ENCODE measurements around the gene TAOK3. TPM values are rescaled to one million over a fixed set of nuclear protein-coding genes. Genes with fewer than 3 reads are reported as not detected.
"Not testable (repeated sequence)": the region's sequence is repeated elsewhere in the genome, so short reads cannot be mapped to it uniquely, and the experiment has no call there.

TAOK3 gene
- total RNA-seq, 4 donors from 2014 or later, result 34.6 to 44.9 (median 39.6) TPM

- no peaks in the 10 kb centered on the region for H3K9me3 ChIP-seq
- H3K27ac ChIP-seq (replicated peaks in 1 of 4), result peak overlapping the region in 1 of 4 donors; percentile 74
- intact Hi-C loops (cut with DNase I), result no loop called here
- WGBS, result 97% methylated on average over 1 of the region's 1 CpG
- H3K4me3 ChIP-seq, result no peak overlapping the region
- H3K27me3 ChIP-seq, result no peaks in the 10 kb centered on the region
- H3K36me3 ChIP-seq, result no peaks in the 10 kb centered on the region
- DNase-seq (ENCODE audit: extremely low spot score), result no peak
- no peak for TF ChIP-seq CTCF (IDR thresholded peaks at IDR 0.05)
- TF ChIP-seq EP300 (IDR thresholded peaks at IDR 0.05), result no peak
- no peak for TF ChIP-seq POLR2AphosphoS5 (IDR thresholded peaks at IDR 0.05)
- no peak for TF ChIP-seq POLR2A (IDR thresholded peaks at IDR 0.05; ENCODE audit: low read depth)
- H3K4me1 ChIP-seq, result peaks cover 11 to 23% (median 20%) of the 10 kb centered on the region in 4 donors
Observed at GRCh38 chr12:118355843-118356242, 16.9 kb downstream of the TAOK3 start.

GRCh38 chr12:118354903-118355302, 17.8 kb downstream of the TAOK3 start:
- Histone ChIP-seq H3K27me3 (no peaks in the 10 kb centered on the region), H3K4me1 (peaks cover 11 to 23% (median 20%) of the 10 kb centered on the region in 4 donors), H3K36me3 (no peaks in the 10 kb centered on the region), H3K4me3 (no peak overlapping the region), H3K9me3 (no peaks in the 10 kb centered on the region), H3K27ac (replicated peaks in 1 of 4) (no peak overlapping the region)
- WGBS, result 88% methylated on average over 1 of the region's 1 CpG
- DNase-seq (ENCODE audit: extremely low spot score), result no peak
- intact Hi-C loops (cut with DNase I), result no loop called here
- no peak for TF ChIP-seq CTCF (IDR thresholded peaks at IDR 0.05)
- no peak for TF ChIP-seq POLR2AphosphoS5 (IDR thresholded peaks at IDR 0.05)
- TF ChIP-seq EP300 (IDR thresholded peaks at IDR 0.05), result no peak
- TF ChIP-seq POLR2A (IDR thresholded peaks at IDR 0.05; ENCODE audit: low read depth), result no peak

DNA sequence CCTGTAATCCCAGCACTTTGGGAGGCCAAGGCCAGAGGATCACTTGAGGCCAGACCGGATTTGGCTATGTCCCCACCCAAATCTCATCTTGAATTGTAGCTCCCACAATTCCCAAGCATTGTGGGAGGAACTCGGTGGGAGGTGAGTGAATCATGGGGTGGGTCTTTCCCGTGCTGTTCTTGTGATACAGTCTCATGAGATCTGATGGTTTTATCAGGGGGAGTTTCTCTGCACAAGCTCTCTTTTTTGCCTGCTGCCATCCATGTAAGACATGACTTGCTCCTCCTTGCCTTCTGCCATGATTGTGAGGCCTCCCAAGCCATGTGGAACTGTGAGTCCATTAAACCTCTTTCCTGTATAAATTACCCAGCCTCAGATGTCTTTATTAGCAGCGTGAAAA, 18.2 kb downstream of the TAOK3 start:
- H3K4me1 ChIP-seq, result peaks cover 11 to 23% (median 20%) of the 10 kb centered on the region in 4 donors
- H3K27ac ChIP-seq (replicated peaks in 1 of 4); H3K27me3 ChIP-seq; intact Hi-C loops (cut with DNase I); H3K9me3 ChIP-seq; H3K36me3 ChIP-seq; H3K4me3 ChIP-seq; DNase-seq (ENCODE audit: extremely low spot score): not testable (repeated sequence)
- WGBS, result 100% methylated on average over 3 of the region's 4 CpGs

DNA sequence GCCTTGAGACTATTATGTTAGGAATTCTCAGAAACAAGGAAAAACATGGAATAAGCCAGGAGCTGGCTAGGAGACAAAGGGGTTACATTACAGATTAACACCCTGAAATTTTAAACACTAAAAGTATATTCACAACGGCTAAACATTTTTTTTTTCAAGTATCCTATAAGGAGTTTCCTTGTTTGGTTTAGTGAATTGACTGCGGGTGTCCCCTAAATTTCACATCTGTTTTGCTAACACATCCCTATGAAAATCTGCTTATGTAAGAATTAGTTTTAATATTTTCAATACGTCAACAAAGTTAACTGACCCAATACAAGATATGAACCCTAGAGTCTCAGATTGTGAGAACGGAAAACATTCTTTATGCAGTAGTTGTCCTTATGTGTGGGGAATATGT, 19.0 kb downstream of the TAOK3 start:
- Histone ChIP-seq H3K4me3 (no peak overlapping the region), H3K27me3 (no peaks in the 10 kb centered on the region), H3K27ac (replicated peaks in 1 of 4) (no peak overlapping the region), H3K4me1 (peaks cover 11 to 23% (median 20%) of the 10 kb centered on the region in 4 donors), H3K9me3 (no peaks in the 10 kb centered on the region), H3K36me3 (no peaks in the 10 kb centered on the region)
- intact Hi-C loops (cut with DNase I), result no loop called here
- 89% methylated on average over 4 of the region's 4 CpGs for WGBS
- TF ChIP-seq EP300 (IDR thresholded peaks at IDR 0.05), result no peak
- no peak for TF ChIP-seq POLR2A (IDR thresholded peaks at IDR 0.05; ENCODE audit: low read depth)
- TF ChIP-seq POLR2AphosphoS5 (IDR thresholded peaks at IDR 0.05), result no peak
- TF ChIP-seq CTCF (IDR thresholded peaks at IDR 0.05), result no peak
- no peak for DNase-seq (ENCODE audit: extremely low spot score)

- intact Hi-C loops (cut with DNase I), result no loop called here
- Histone ChIP-seq H3K4me3 (no peak overlapping the region), H3K27me3 (no peaks in the 10 kb centered on the region), H3K4me1 (peaks cover 3 to 7% (median 4%) of the 10 kb centered on the region in 4 donors), H3K9me3 (no peaks in the 10 kb centered on the region), H3K36me3 (no peaks in the 10 kb centered on the region), H3K27ac (replicated peaks in 1 of 4) (no peak overlapping the region)
- no peak for DNase-seq (ENCODE audit: extremely low spot score)
- WGBS, result 88% methylated on average over 6 of the region's 6 CpGs
- TF ChIP-seq CTCF (IDR thresholded peaks at IDR 0.05), result no peak
- no peak for TF ChIP-seq EP300 (IDR thresholded peaks at IDR 0.05)
- no peak for TF ChIP-seq POLR2AphosphoS5 (IDR thresholded peaks at IDR 0.05)
- no peak for TF ChIP-seq POLR2A (IDR thresholded peaks at IDR 0.05; ENCODE audit: low read depth)
Observed at GRCh38 chr12:118350908-118351559, 21.7 kb downstream of the TAOK3 start.

Data from esophagus muscularis mucosa (tissue), 4 donors.